HTR-8/SVneo (cell line): ENCODE data around the gene PAM16.
A peak's percentile ranks its signal among the peaks of the same experiment; 100 is the strongest.
"Not testable (repeated sequence)": the region's sequence is repeated elsewhere in the genome, so short reads cannot be mapped to it uniquely, and the experiment has no call there.

Experiments used
- DNase-seq: peaks from one replicate; pipeline ENCODE4 v3.0.0; 2011; ENCODE audit warnings: low spot score, mixed read lengths; ENCODE audit not compliant: insufficient read length
- FAIRE-seq: peaks from 2 replicates; lab custom pipeline; 2011; peaks lifted over from hg19 to GRCh38; lab: Jason Lieb, UNC

Gene PAM16

DNA sequence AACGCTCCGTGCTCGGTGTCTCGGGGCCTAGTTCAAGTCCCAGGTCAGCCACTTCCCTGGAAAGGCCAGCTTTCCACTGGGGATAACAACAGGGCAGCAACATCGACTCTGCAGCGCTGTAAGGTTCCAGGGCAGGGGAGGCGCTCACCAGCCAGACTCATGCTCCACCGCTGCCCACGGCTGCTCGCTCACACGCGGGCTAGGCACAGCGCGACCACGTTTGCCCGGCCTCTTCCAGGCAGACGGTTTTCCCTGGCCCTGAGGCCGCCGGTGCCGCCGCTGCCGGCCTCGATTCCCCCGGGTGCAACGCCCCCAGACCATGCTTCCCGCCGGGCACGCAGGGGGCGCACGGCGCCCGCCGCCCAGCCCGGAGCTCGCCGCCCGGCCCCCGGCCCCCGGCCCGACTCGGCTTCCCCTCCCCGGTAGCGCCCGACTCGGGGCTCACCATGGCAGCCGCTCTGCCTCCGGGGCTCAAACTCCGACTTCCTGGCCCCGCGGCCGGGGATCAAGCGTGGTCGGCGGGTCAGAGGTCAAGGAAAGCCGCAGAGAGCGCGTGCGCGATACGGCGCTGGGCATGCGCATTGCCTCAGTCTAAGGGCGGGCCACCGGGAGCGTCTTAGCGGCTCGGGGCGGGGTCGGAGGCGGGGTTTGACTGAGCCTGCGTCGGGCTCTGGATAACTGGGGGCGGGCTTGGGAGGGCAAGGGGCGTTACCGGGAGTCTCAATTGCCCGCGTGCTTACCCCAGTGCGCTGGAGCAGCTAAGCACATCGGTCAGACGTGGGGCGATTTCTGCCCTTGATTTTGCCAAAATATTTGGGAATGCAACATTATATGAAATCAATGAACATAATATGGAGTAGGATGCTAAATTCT lies at the start of gene PAM16:
TSS of gene PAM16 (minus strand) at position 535 of the 873 bp plus-strand sequence. CDS start at position 448, 87 bp downstream.
- peak; percentile 91 for DNase-seq
- FAIRE-seq: peak; percentile 57

DNA sequence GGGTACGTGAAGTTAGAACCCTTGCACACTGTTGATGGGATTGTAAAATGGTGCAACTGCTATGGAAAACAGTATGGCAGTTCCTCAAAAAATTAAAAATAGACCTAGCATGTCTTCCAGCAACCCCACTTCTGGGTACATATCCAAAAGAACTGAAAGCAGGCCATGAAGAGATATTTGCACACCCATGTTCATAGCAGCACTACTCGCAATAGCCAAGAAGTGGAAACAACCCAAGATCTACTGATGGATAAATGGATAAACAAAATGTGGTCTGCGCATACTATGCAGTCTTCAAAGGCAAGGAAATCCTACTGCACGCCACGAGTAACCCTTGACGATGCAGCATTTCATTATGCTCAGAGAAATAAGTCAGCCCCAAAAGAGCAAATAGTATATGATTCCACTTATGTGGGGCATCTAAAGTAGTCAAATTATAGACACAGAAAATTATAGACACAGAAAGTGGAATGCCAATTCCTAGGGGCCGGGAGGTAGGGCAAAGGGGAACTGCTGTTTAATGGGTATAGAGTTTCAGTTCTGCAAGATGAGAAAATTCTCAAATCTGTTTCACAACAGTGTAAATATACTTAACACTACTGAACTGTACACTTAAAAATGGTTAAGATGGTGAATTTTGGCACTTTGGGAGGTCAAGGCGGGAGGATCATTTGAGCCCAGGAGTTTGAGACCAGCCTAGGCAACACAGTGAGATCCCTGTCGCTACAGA lies 48.0 kb upstream of the PAM16 start:
- no peak for FAIRE-seq

DNA sequence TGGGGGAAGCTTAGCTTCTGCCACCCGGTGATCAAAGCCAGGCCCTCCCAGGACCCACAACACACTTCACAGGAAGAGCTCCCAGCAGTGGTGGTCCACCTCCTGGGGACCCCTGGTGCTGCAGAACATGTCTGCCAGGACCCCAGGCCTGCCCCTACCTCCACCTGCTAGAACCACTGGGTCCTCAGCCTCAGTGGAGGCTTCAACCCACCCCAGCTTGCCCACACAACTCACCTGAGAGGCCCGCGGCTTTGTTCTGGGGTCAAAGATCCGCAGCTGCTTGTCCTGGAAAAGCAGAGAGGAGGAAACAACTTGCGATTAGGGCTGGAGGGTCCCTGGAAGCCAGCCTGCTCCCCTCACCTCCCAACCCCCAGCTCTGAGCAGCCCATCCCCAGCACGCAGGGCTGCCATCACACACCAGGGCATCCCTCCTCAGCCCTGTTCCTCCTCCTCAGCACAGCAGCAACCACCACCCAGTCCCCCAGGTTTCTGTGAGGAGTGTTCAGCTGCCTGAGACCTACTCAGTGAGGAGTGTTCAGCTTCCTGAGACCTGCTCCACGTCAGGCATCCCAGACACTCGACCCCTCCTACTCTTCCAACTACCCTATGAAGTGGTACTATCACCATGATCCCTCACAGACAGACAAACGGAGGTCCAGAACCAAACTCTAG lies 44.1 kb upstream of the PAM16 start:
- DNase-seq: no peak
- FAIRE-seq: no peak

More for the DNA sequence above, 48.0 kb upstream of the PAM16 start:
- DNase-seq: no peak

DNA sequence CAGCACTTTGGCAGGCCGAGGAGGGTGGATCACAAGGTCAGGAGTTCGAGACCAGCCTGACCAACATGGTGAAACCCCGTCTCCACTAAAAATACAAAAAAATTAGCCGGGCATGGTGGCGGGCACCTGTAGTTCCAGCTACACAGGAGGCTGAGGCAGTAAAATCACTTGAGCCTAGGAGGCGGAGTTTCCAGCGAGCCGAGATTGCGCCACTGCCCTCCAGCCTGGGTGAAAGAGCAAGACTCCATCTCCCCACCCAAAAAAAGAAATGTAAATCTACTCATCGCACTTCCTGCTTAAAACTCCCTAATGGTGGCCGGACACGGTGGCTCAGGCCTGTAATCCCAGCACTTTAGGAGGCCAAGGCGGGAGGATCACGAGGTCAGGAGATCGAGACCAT lies 42.7 kb upstream of the PAM16 start:
- FAIRE-seq, DNase-seq: not testable (repeated sequence)

DNA sequence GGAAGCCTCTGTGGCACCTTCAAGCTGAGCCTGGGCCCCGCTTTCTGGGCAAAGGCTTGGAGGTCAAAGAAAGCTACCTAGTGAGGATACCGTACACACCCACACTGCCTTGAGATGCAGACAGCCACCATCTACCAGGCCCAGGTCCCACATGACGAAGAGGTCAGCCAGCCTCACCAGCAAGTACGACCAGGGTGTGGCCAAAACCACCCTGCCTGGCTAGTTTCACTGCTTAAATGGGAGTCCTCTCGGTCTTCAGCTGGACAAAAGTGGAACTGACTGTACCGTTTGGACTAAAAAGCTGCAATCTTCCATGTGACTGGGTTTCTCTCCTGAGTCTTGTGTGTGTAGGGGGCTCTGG lies 42.1 kb upstream of the PAM16 start:
- DNase-seq (no peak), FAIRE-seq (no peak)

DNA sequence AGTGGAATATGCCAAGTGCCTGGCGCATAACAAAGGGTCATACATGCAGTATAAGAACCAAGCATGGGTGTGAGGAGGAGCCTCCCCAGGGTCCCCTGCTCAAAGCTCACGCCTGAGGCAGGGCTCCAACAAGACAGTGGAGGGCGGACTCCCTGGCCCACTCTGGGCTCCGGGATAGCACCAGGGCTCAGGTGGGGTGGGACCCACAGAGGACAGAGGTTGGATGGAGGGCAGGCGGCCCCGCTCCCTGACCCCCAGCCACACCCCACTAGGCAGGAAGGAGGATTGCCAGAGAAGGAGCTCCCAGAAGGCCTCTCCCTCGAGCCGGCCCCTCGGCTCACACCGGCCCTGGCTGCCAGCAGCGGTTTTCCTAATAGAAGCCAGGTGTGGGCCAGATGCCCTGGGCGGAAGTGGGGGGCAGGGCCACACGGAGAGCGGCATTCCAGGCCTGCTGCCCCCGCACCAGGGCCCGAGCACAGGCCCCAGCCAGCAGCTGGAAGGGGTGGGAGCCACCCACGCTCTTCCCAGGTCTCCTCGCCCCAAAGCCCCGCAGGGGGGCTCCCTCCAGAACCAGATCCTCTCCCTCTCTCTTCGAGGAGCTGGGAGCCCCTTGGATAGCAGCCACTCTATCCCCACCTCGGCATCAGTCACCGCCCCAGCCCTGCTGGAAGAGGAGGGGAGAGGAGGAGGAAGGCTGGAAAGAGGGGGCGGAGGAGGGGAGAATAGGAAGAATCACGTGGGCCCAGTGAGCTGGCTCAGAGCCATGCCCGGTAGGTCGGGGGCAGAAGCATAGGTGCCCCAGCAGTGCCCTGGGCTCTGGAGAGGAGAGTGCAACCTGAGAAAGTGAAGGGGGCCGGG lies 41.5 kb upstream of the PAM16 start:
- no peak for DNase-seq
- FAIRE-seq: no peak

DNA sequence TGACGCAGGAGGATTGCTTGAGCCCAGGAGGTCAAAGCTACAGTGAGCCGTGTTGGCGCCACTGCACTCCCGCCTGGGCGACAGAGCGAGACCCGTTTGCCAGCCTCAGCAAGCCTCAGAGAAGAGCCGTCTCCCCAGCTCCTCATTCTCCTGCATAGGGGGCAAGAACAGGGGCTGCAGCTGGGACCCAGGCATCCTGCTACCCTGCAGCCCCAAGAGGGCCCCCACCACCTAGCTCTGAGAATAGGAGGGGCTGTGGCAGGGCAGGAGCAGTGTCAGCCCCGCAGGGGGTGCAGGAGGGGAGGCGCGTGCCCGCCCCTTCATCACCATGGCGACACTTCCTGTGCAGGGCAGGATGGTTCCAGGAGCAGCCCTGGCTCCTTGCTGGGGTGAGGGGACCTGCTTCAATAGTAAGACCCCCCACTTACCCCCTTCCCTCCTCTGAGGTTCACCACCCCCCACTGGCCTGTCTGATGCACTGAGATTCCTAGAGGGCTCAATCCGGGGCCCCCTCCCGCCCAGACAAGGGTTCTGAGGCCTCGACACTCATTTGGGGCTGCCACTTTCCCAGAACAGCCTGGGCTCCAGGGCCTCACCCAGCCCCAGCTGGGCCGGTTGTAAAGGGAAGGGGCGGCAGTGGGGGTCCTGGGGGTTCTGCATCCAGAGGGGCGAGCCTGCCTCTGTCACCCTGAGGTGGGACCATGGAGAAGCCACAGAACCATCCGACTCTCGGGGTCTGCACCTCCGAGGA lies 40.7 kb upstream of the PAM16 start:
- DNase-seq: no peak
- FAIRE-seq: no peak

DNA sequence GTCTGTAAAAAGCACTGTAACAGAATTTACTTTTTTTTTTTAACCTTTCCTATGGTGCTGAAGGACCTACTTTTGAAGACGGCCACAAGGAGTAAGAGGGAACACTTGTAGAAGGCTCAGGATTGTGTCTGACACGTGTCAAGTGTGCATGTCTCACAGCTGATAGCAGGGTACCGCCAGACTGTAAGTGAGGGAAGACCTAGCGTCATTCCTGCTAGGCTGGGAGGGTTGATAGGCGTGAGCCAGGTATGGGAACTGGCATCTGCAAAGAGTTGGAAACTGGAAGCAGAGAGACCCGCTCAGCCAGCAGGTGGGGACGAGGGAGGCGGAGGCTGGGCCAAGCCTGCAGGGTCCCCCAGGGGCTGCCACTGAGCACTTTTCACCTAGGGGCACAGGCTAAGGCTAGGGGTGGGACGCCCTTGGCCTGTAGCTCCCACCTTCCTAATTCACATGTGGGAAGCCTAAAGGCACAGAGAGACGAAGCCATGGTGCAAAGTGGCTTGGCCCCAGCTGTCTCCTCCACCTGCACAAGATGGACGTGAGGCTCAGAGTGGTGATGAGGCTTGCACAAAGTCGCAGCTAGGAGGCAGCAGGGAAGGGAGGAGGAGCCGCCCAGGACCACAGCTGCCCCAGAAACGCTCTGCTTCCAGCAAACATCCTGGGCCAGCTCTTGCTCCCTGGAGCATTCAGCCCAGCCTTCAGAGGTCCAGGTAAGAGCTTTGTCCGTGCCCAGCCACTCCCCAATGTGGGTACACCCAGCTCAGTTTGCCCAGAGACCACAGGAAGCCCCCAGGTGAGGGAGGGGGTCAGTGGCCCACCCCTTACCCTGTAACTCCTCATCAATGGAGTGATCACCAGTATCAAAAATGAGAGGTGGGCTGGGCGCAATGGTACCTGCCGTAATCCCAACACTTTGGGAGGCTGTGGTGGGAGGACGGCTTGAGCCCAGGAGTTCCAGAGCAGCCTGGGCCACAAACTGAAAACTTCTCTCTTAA lies 39.4 kb upstream of the PAM16 start:
- FAIRE-seq (no peak), DNase-seq (no peak)

DNA sequence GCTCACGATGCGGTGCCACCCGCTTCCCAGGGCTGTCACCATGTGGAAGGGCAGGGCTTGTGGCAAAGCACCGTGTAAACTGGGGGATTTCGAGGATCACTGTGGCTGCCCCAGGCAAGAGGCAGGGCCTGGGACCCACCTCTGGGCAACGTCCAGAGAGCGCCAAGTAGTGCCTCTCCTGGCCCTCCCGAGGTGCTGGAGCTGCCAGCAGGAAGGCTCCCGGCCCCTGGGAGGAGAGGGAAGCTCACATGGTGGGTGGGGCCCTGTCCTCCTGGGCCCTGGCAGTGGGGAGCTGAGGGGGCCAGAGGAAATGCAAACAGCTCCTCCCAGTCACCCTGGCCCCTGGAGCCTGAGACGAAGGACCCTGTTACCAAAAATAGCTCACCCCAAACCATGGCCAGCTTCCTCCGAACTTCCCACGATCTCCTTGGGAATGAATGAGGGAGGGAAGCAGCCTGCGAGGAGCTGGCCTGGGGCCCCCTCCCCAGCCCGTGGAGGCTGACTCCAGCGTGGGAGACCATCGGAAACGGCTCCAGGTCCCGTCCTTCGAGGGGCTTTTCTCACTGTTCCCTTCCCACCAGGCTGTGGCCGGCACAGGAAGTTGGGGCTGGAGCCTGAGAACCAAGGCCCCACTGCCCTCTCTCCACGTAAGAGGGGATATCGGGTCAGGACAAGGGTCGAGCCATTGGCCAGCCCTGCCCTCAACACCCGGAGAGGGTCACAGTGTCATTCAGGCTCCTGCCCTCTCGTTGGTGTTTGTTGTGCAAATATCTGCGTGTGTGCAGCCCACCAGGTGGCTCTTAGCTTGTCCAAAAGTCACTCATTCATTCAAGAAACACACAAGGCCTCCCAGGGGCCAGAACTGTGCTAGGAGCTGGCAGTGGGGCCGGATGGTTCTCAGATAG lies 38.2 kb upstream of the PAM16 start:
- peak; percentile 36 for FAIRE-seq

DNA sequence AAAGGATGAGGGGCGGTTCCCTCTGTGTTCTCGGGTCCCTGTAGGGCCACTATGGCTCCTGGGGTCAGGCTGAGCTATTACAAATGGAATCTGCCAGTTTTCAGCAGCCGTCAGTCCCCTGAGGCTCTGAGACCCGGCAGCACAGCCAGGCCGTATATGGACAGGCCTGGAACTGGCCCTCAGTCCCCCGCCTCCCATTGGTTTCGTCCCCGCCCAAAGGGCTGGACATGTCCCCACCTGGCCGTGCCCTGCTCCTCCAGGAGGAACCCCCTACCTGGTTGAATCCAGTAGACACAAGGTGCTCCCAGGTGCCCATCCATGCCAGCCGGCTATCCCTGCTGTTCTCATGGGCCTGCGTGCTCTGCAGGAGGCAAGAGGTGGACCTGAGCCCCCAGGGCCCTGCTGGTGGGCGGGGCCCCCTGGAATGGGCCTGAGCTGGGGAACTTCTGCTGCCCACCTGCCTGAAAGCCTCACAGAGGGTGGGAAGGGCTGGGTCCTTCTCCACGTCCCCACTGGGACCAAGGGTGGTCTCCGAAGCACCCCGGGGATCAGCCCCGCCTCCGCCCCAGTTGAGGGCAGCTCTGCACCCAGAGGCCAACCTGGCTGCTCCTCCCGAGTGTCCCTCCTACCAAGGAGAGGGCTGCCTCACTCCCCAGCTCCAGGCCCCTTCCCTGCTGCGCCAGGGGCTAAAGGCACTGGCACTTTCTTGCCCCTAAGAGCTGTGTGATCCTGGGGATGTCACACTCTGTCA lies 37.3 kb upstream of the PAM16 start:
- no peak for FAIRE-seq
- peak; percentile 56 for DNase-seq

More for the DNA sequence above, 38.2 kb upstream of the PAM16 start:
- no peak for DNase-seq

DNA sequence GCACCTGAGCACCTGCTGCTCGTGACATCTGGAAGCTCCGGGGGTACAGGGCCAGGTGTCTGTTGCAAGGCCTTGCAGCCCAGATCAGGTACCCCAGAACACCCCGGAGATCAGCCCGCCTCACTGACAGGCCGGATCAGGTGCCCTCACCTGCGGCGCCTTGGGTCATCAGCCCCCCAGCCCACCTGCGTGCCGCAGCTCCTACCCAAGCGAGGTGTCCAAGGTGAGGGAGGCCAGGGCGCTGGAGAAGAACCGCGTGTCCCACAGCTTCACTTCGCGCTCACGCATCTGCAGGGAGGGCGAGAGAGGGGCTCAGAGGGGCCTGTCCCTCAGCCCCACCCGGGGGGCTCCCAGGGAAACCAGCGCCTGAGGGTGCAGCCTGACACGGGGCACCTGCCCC lies 36.7 kb upstream of the PAM16 start:
- FAIRE-seq (no peak), DNase-seq (no peak)

DNA sequence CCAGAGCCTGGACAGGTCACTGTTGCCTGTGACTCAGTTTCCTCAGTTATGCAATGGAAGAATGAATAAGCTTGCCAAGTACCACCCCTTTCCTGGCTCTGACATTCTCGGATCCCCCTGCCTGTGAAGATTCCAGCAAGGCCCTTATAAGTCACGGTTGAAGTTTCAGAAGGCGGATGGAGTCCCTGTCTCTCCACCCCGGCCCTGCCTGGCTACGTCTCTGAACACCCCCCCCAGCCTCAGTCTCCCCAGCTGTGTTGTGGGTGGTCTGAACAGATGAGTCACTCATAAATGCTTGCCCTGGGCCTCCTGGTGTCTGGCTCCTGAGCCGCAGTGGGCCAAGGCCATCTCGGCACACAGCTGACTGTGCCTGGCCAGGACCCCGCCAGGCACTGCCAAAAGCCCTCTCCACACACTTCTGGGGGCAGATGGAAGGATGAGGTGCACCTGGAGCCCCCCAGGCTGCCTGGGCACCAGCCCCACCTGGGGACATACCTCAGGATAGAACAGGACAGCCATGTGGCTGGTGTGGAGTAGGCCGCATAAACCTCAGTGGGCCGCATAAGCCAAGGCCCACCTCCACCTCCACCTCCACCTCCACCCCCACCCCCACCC lies 35.9 kb upstream of the PAM16 start:
- FAIRE-seq (no peak), DNase-seq (no peak)

DNA sequence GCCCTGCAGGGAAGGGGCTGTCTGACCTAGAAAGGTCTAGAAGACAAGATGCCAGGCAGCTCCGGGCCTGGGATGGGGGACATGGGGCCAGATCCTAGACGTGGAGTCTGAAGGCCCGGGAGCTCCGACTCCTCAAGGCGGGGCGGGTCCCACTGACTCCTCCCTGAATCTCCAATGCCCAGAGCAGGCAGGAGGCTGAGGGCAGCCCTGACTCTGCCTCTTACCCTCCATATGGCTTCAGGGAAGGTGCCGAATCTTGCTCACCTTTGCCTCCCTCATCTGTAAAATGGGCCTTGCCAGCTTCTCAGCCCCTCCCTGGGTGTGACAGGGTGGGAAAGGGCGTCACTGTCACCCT lies 35.3 kb upstream of the PAM16 start:
- DNase-seq (no peak), FAIRE-seq (no peak)

DNA sequence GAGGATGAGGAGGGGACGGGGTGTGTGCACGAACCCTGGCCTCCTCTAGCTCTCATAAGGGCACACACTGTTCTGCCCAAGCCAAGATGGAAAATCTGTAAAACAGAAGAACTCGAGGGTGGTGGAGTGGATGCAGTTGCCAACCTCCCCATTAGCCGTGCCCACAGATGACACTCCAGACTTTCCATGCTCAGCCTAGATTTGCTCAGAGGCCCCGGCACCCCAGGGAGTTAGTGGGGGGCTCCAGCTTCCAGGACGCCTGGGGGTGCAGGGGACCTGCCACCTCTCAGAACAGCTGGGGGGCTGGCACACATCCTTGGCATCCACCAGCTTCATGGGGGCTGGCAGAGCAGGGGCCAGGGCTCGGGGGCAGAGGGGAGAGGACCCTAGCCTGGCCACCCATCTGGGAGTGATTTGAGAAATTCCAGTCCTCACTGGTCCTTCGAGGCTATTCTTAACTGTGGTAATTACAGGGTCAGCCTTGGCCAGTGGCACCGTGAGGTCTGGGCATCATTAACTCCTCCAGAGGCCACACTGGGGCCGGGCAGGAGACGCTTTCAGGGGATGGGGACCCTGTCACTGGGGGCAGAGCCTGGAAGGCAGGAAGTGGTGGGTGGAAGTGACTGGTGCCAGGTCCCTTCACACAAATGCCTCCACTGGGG lies 34.8 kb upstream of the PAM16 start:
- no peak for DNase-seq
- FAIRE-seq: no peak

DNA sequence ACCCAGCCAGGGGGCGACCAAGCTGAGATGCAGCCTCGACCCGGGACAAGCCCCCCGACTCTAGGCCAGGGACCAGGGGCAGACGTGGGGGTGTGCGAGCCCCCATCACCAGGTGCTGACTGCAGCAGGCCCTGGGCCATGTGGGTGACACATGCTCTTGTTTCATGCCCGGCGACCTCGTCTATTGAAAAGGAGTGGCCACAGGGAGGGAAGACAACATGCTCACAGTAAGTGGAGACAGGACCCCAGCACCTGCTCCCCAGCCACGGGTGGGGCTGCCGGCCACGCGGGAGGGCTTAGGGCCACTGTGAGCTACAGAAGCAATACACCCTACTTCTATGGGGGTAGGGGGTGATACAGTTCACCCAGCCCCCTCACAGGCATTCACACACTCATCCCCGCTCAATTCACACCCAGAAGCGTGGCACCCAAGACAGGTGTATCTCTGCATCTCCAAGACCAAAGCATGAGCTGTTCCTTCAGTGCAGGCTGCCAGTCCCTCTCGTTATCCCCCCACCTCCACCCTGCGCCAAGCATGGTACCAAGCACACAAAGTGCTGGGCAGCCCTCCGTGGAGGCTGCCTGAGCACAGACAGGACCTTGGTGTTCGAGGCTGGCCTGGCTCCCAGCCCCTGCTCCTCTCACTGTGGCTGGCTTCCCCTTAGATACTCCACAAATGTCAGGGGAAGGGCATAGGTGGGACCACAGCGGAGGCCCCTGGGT lies 34.1 kb upstream of the PAM16 start:
- FAIRE-seq: no peak
- no peak for DNase-seq
